GM18870 (cell line): ENCODE results near the gene RGS6.

Source experiments
- ATAC-seq: cut with Tn5 transposase; IDR thresholded peaks from one replicate; pipeline ENCODE4 v1.9.1; 2021; ENCODE audit warnings: moderate library complexity; ENCODE audit not compliant: unreplicated experiment

The RGS6 gene

GRCh38 chr14:72600551-72601330 is 668.5 kb downstream of the RGS6 start:
- no peak for ATAC-seq

- no peak for ATAC-seq
These were observed 671.4 kb downstream of the RGS6 start for GRCh38 chr14:72603639-72604038.

- ATAC-seq, result no peak
These were observed 671.9 kb downstream of the RGS6 start for GRCh38 chr14:72604133-72604532.

GRCh38 chr14:72605096-72605920 is 673.1 kb downstream of the RGS6 start:
- no peak for ATAC-seq

GRCh38 chr14:72605921-72606220 is 673.6 kb downstream of the RGS6 start:
- ATAC-seq, result no peak

- ATAC-seq, result no peak
These were observed 674.6 kb downstream of the RGS6 start for GRCh38 chr14:72606879-72607278.

- ATAC-seq, result no peak
These were observed 675.3 kb downstream of the RGS6 start for GRCh38 chr14:72607386-72608130.

GRCh38 chr14:72608391-72609204 is 676.4 kb downstream of the RGS6 start:
- no peak for ATAC-seq

DNA sequence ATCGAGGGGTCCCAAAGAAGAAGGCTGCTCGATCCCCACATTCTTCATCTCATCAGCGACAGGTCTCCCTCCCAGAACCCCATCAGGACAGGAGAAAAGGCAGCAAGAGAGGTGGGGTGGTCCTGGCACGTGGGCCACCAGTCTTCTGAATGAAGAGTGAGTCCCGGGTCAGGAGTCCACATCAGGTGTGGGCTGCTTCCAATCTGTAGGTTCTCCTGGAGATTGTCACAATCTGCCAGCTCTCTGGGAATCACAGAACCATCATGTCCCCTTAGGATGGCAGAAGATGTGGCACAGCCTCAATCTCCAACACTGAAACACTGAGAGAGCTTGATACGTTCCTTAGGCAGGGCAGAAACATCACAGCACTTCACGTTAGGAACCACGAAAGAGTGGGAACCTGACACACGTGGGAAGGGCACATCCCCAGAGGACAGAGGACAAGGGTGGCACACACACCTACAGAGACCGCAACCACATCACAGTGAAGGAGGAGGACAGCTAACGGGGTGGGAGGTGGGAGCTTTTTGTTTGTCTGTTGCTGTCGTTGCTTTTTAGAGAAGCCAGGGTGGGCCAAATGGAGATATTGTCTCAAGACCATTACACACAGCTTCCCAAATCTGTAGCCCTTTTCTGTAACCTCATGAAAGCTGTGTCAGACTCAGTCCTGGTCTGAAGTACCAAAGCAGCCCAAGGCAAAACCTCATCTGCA is 677.1 kb downstream of the RGS6 start:
- ATAC-seq, result no peak

DNA sequence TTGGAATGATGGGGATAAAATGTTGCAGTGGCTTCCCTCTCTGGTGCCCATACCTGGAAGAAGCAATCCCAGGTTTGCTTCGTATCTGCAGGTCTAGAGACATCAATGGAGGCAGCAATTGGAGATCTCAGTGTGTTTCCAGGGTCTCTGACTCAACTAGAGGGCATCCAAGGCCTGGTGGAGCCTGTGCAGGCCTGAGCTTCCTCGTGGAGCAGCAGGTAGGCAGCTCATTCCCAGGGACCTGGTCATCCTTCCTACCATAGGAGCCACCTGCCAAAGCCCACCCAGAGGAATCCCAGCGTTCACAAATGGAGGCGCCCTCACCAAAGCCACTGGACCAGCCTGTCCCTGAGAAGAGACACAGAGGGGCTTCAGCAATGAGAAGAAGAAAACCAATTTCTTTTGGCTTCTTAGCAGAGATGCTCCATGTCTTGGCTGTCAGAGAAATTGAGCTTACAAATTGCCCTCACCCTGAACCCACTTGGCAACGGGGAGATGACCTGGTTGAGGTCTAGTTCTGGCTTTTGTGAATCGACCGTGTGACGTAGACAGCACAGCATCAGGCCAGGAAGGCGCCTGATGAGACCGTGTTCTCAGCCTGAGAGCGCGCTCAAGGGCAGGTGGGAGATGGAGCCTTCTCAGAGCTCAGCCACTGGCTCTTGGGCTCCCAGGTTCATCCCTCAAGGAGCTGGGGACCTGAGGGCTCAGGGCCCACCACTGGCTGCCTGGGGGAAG is 678.0 kb downstream of the RGS6 start:
- no peak for ATAC-seq

GRCh38 chr14:72610831-72611200 is 678.6 kb downstream of the RGS6 start:
- ATAC-seq, result no peak

DNA sequence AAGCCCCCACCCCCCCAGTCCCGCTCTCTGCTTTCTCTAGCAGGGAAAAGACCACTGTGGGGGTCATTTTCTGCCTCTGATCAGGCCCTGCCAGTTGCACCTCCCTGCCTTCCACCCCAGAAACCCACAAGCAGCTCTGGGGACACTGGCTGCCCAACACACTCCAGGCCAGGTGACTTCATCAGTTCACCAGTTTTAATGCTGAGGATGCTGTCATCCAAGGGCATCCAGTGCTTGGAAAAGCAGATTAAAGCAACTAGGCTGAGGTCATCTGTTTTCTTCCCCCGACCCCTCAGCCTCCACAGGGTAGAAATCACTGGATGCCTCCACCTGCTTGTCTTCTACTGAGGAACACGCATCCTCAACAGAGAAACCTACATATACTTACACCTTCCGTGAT is 679.3 kb downstream of the RGS6 start:
- no peak for ATAC-seq

- ATAC-seq, result no peak
These were observed 679.8 kb downstream of the RGS6 start for GRCh38 chr14:72612041-72612440.

GRCh38 chr14:72613231-72613974 is 681.2 kb downstream of the RGS6 start:
- no peak for ATAC-seq

GRCh38 chr14:72613975-72614319 is 681.7 kb downstream of the RGS6 start:
- ATAC-seq, result no peak

DNA sequence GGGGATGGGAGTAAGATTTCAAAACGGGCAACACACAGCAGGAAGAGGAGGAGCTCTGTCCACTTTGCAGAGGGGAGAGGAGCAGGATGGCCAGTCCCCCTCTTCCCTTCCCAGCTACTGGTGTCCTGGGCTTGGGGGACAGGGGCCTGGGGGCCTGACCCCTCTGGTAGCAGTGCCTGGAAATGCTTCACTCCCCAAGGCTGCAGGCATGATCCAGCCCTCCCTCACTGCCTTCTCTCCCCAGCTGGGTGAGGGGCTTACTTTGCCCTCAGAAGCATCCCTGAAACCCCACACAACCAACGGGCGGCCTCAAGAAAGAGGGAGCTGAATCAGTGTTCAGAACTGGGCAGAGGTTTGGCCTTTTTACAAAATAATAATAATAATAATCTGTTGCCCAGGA is 682.1 kb downstream of the RGS6 start:
- ATAC-seq, result no peak

GRCh38 chr14:72614891-72615415 is 682.7 kb downstream of the RGS6 start:
- no peak for ATAC-seq

- no peak for ATAC-seq
These were observed 683.4 kb downstream of the RGS6 start for GRCh38 chr14:72615451-72616121.
